GM23338 (cell line): ENCODE data around the gene TMEM169. TPM values are rescaled to one million over a fixed set of nuclear protein-coding genes. Genes with fewer than 3 reads are reported as not detected.

Experiments used
- ATAC-seq: fragments of 200-7000 bp; cut with Tn5 transposase; 3 replicates; pipeline ENCODE4 v1.9.1; 2020
- DNase-seq: peaks from one replicate; pipeline ENCODE4 v3.0.0-alpha.2; 2015; ENCODE audit warnings: low spot score
- H2AFZ ChIP-seq: fragments of 200-600 bp; sonication (generic); 2 replicates; pipeline ENCODE4 v1.8.0; 2016; ENCODE audit warnings: antibody characterized with exemption, mild to moderate bottlenecking, moderate library complexity
- H3F3A ChIP-seq: fragments of 200-600 bp; sonication (generic); replicated peaks from 2 replicates; pipeline ENCODE4 v1.8.0; 2017; ENCODE audit warnings: antibody characterized with exemption, mixed run types, low read depth
- H3K27ac ChIP-seq: fragments of 200-600 bp; sonication (generic); 2 replicates; pipeline ENCODE4 v1.6.1; 2016; ENCODE audit warnings: low read depth
- H3K27me3 ChIP-seq: fragments of 200-600 bp; sonication (generic); 2 replicates; pipeline ENCODE4 v1.8.0; 2016; ENCODE audit warnings: mild to moderate bottlenecking, mixed run types, moderate library complexity; ENCODE audit not compliant: insufficient read depth
- H3K36me3 ChIP-seq: fragments of 200-600 bp; sonication (generic); 2 replicates; pipeline ENCODE4 v1.8.0; 2016; ENCODE audit warnings: mild to moderate bottlenecking; ENCODE audit not compliant: insufficient read depth
- H3K4me1 ChIP-seq: fragments of 200-600 bp; sonication (generic); 2 replicates; pipeline ENCODE4 v1.8.0; 2016; ENCODE audit warnings: mild to moderate bottlenecking, moderate library complexity; ENCODE audit not compliant: insufficient read depth
- H3K4me2 ChIP-seq: fragments of 200-600 bp; sonication (generic); 2 replicates; pipeline ENCODE4 v1.7.1; 2017; ENCODE audit warnings: mixed run types
- H3K4me3 ChIP-seq: fragments of 200-600 bp; sonication (generic); 2 replicates; pipeline ENCODE4 v1.6.1; 2016; ENCODE audit warnings: mixed run types
- H3K79me2 ChIP-seq: fragments of 200-600 bp; sonication (generic); replicated peaks from 2 replicates; pipeline ENCODE4 v1.8.0; 2017; ENCODE audit warnings: mild to moderate bottlenecking; ENCODE audit not compliant: insufficient read depth
- H3K9me2 ChIP-seq: fragments of 200-600 bp; sonication (generic); 2 replicates; pipeline ENCODE4 v1.8.0; 2017; ENCODE audit not compliant: insufficient read depth
- H4K20me1 ChIP-seq: fragments of 200-600 bp; sonication (generic); replicated peaks from 2 replicates; pipeline ENCODE4 v1.8.0; 2017; ENCODE audit warnings: mild to moderate bottlenecking; ENCODE audit not compliant: insufficient read depth
- H3K27ac Mint-ChIP-seq: 2 replicates; pipeline ENCODE4 v1.8.0; 2020; ENCODE audit warnings: inconsistent platforms, mild to moderate bottlenecking, moderate library complexity, mixed read lengths
- H3K27me3 Mint-ChIP-seq: 3 replicates; pipeline ENCODE4 v1.8.0; 2022; ENCODE audit warnings: low read depth, mild to moderate bottlenecking, moderate library complexity, mixed read lengths, inconsistent platforms; ENCODE audit not compliant: insufficient read depth, poor library complexity
- H3K36me3 Mint-ChIP-seq: 3 replicates; pipeline ENCODE4 v1.8.0; 2021; ENCODE audit warnings: low read depth, mild to moderate bottlenecking, inconsistent platforms, moderate library complexity, mixed read lengths
- H3K4me1 Mint-ChIP-seq: 3 replicates; pipeline ENCODE4 v1.8.0; 2020; ENCODE audit warnings: mild to moderate bottlenecking, inconsistent platforms, mixed read lengths
- H3K4me3 Mint-ChIP-seq: 3 replicates; pipeline ENCODE4 v1.8.0; 2021; ENCODE audit warnings: moderate library complexity, mild to moderate bottlenecking, inconsistent platforms, mixed read lengths
- H3K9me3 Mint-ChIP-seq: 3 replicates; pipeline ENCODE4 v1.8.0; 2020; ENCODE audit warnings: moderate library complexity, mild to moderate bottlenecking, inconsistent platforms, mixed read lengths
- CREB1 ChIP-seq: fragments of 250-450 bp; sonication (Bioruptor Pico); IDR thresholded peaks from 2 replicates; pipeline ENCODE4 v1.5.0; 2020; ENCODE audit warnings: low read depth, mild to moderate bottlenecking, moderate library complexity
- EZH2 ChIP-seq: fragments of 200-600 bp; sonication (generic); IDR thresholded peaks from one replicate; pipeline ENCODE4 v1.8.0; 2017; ENCODE audit warnings: antibody characterized with exemption, mild to moderate bottlenecking, low read depth; ENCODE audit not compliant: unreplicated experiment
- EZH2phosphoT487 ChIP-seq: fragments of 200-600 bp; sonication (generic); IDR thresholded peaks from one replicate; pipeline ENCODE4 v1.8.1; 2018; ENCODE audit warnings: antibody characterized with exemption; ENCODE audit not compliant: unreplicated experiment
- JUNB ChIP-seq: IDR thresholded peaks from one replicate; pipeline ENCODE4 v1.6.1; 2016; ENCODE audit warnings: antibody characterized with exemption; ENCODE audit not compliant: unreplicated experiment
- NANOG ChIP-seq: IDR thresholded peaks from 2 replicates; pipeline ENCODE4 v1.6.1; 2016; ENCODE audit warnings: antibody characterized with exemption, borderline replicate concordance
- POLR2AphosphoS5 ChIP-seq: IDR thresholded peaks from 2 replicates; pipeline ENCODE4 v1.6.1; 2016; ENCODE audit warnings: antibody characterized with exemption, low read depth
- STAT1 ChIP-seq: IDR thresholded peaks from one replicate; pipeline ENCODE4 v1.6.1; 2016; ENCODE audit warnings: antibody characterized with exemption; ENCODE audit not compliant: unreplicated experiment
- ZNF114 ChIP-seq: fragments of 250-450 bp; sonication (Bioruptor Pico); IDR thresholded peaks from 2 replicates; pipeline ENCODE4 v1.5.0; 2020; ENCODE audit warnings: mild to moderate bottlenecking, moderate library complexity
- ZNF331 ChIP-seq: fragments of 250-450 bp; sonication (Bioruptor Pico); IDR thresholded peaks from 2 replicates; pipeline ENCODE4 v1.5.0; 2020; ENCODE audit warnings: low read depth, mild to moderate bottlenecking, moderate library complexity
- polyA plus RNA-seq: library from polyadenylated mRNA; unstranded; fragments of >200 nt; fragmentation: Nextera tagmentation; extraction: Ambion mirVana; gene quantifications from 2 replicates; pipeline ENCODE4 v1.2.1, GENCODE V29; 2016
- total RNA-seq: library from RNA; depleted of rRNA; stranded (reverse); fragments of >200 nt; shearing (Covaris generic); gene quantifications from 2 replicates; pipeline ENCODE4 v1.2.3, GENCODE V29; 2014
- TF ChIP-seq, protein P1 (sequence below): fragments of 250-450 bp; sonication (Bioruptor Pico); IDR thresholded peaks from 2 replicates; pipeline ENCODE4 v1.5.0; 2020; ENCODE audit warnings: mild to moderate bottlenecking, moderate library complexity
- TF ChIP-seq, protein P2 (sequence below): IDR thresholded peaks from one replicate; pipeline ENCODE4 v1.6.1; 2018; ENCODE audit warnings: antibody characterized with exemption; ENCODE audit not compliant: unreplicated experiment
- TF ChIP-seq, protein P3 (sequence below), 2 experiments: fragments of 200-600 bp in 1 of 2; sonication (generic) in 1 of 2; conservative IDR thresholded peaks; 2 replicates each; pipeline versions ENCODE4 v1.5.1 to v1.6.1; 2016 to 2017; ENCODE audit warnings: antibody characterized with exemption in 2 of 2, low read depth in 2 of 2, mild to moderate bottlenecking in 2 of 2, moderate library complexity in 1 of 2
- TF ChIP-seq, protein P4 (sequence below): IDR thresholded peaks from 2 replicates; pipeline ENCODE4 v1.6.1; 2016; ENCODE audit warnings: antibody characterized with exemption

The TMEM169 gene
- total and polyA plus RNA-seq, 2 experiments from 2014 or later: 1.4 to 3.9 TPM

DNA sequence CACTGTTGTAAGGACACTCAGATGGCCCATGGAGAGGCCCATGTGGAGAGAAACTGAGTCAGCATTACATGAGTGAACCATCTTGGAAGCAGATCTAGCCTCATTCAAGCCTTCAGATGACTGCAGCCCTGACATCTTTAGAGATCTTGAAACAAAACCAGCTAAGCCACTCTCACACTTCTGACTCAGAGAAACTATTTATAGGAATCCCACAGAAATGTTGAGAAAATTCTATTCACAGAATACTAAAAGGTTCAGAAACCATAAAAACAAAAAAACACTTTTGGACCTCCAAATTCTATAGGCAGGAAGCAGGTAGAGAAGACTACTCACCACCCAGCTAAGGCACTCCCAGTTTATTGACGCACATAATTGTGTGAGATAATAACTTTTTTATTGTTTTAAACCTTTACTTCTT lies 8.7 kb downstream of the TMEM169 start:
- H3K4me2 ChIP-seq: no peak overlapping the region

More for the DNA sequence above, 8.7 kb downstream of the TMEM169 start:
- no peaks in the 10 kb centered on the region for H4K20me1 ChIP-seq
- H3K36me3 ChIP-seq: no peaks in the 10 kb centered on the region
- Mint-ChIP-seq H3K36me3 (no peaks in the 10 kb centered on the region), H3K4me3 (no peak overlapping the region), H3K4me1 (no peaks in the 10 kb centered on the region), H3K27ac (no peak overlapping the region), H3K27me3 (no peaks in the 10 kb centered on the region), H3K9me3 (no peaks in the 10 kb centered on the region)
- H3K4me3 ChIP-seq: no peak overlapping the region
- H3K79me2 ChIP-seq: 0 out of 2 replicates have a peak, but pooled peaks cover 2% of the 10 kb centered on the region
- no peaks in the 10 kb centered on the region for H3K4me1 ChIP-seq
- DNase-seq (no peak), ATAC-seq (no peak)
- no peak for TF ChIP-seq JUNB
- TF ChIP-seq EZH2phosphoT487: no peak
- TF ChIP-seq, protein P1, sequence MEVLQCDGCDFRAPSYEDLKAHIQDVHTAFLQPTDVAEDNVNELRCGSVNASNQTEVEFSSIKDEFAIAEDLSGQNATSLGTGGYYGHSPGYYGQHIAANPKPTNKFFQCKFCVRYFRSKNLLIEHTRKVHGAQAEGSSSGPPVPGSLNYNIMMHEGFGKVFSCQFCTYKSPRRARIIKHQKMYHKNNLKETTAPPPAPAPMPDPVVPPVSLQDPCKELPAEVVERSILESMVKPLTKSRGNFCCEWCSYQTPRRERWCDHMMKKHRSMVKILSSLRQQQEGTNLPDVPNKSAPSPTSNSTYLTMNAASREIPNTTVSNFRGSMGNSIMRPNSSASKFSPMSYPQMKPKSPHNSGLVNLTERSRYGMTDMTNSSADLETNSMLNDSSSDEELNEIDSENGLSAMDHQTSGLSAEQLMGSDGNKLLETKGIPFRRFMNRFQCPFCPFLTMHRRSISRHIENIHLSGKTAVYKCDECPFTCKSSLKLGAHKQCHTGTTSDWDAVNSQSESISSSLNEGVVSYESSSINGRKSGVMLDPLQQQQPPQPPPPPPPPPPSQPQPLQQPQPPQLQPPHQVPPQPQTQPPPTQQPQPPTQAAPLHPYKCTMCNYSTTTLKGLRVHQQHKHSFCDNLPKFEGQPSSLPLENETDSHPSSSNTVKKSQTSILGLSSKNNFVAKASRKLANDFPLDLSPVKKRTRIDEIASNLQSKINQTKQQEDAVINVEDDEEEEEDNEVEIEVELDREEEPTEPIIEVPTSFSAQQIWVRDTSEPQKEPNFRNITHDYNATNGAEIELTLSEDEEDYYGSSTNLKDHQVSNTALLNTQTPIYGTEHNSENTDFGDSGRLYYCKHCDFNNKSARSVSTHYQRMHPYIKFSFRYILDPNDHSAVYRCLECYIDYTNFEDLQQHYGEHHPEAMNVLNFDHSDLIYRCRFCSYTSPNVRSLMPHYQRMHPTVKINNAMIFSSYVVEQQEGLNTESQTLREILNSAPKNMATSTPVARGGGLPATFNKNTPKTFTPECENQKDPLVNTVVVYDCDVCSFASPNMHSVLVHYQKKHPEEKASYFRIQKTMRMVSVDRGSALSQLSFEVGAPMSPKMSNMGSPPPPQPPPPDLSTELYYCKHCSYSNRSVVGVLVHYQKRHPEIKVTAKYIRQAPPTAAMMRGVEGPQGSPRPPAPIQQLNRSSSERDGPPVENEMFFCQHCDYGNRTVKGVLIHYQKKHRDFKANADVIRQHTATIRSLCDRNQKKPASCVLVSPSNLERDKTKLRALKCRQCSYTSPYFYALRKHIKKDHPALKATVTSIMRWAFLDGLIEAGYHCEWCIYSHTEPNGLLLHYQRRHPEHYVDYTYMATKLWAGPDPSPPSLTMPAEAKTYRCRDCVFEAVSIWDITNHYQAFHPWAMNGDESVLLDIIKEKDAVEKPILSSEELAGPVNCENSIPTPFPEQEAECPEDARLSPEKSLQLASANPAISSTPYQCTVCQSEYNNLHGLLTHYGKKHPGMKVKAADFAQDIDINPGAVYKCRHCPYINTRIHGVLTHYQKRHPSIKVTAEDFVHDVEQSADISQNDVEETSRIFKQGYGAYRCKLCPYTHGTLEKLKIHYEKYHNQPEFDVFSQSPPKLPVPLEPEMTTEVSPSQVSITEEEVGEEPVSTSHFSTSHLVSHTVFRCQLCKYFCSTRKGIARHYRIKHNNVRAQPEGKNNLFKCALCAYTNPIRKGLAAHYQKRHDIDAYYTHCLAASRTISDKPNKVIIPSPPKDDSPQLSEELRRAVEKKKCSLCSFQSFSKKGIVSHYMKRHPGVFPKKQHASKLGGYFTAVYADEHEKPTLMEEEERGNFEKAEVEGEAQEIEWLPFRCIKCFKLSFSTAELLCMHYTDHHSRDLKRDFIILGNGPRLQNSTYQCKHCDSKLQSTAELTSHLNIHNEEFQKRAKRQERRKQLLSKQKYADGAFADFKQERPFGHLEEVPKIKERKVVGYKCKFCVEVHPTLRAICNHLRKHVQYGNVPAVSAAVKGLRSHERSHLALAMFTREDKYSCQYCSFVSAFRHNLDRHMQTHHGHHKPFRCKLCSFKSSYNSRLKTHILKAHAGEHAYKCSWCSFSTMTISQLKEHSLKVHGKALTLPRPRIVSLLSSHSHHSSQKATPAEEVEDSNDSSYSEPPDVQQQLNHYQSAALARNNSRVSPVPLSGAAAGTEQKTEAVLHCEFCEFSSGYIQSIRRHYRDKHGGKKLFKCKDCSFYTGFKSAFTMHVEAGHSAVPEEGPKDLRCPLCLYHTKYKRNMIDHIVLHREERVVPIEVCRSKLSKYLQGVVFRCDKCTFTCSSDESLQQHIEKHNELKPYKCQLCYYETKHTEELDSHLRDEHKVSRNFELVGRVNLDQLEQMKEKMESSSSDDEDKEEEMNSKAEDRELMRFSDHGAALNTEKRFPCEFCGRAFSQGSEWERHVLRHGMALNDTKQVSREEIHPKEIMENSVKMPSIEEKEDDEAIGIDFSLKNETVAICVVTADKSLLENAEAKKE (CRISPR knock-in tag): no peak
- TF ChIP-seq NANOG: no peak
- TF ChIP-seq STAT1: no peak
- no peak for TF ChIP-seq EZH2
- TF ChIP-seq, protein P2, sequence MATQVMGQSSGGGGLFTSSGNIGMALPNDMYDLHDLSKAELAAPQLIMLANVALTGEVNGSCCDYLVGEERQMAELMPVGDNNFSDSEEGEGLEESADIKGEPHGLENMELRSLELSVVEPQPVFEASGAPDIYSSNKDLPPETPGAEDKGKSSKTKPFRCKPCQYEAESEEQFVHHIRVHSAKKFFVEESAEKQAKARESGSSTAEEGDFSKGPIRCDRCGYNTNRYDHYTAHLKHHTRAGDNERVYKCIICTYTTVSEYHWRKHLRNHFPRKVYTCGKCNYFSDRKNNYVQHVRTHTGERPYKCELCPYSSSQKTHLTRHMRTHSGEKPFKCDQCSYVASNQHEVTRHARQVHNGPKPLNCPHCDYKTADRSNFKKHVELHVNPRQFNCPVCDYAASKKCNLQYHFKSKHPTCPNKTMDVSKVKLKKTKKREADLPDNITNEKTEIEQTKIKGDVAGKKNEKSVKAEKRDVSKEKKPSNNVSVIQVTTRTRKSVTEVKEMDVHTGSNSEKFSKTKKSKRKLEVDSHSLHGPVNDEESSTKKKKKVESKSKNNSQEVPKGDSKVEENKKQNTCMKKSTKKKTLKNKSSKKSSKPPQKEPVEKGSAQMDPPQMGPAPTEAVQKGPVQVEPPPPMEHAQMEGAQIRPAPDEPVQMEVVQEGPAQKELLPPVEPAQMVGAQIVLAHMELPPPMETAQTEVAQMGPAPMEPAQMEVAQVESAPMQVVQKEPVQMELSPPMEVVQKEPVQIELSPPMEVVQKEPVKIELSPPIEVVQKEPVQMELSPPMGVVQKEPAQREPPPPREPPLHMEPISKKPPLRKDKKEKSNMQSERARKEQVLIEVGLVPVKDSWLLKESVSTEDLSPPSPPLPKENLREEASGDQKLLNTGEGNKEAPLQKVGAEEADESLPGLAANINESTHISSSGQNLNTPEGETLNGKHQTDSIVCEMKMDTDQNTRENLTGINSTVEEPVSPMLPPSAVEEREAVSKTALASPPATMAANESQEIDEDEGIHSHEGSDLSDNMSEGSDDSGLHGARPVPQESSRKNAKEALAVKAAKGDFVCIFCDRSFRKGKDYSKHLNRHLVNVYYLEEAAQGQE: no peak
- TF ChIP-seq CREB1 (CRISPR knock-in tag): no peak
- no peak for TF ChIP-seq ZNF114
- no peak for TF ChIP-seq POLR2AphosphoS5
- no peak for TF ChIP-seq ZNF331 (CRISPR knock-in tag)
- TF ChIP-seq, protein P3, sequence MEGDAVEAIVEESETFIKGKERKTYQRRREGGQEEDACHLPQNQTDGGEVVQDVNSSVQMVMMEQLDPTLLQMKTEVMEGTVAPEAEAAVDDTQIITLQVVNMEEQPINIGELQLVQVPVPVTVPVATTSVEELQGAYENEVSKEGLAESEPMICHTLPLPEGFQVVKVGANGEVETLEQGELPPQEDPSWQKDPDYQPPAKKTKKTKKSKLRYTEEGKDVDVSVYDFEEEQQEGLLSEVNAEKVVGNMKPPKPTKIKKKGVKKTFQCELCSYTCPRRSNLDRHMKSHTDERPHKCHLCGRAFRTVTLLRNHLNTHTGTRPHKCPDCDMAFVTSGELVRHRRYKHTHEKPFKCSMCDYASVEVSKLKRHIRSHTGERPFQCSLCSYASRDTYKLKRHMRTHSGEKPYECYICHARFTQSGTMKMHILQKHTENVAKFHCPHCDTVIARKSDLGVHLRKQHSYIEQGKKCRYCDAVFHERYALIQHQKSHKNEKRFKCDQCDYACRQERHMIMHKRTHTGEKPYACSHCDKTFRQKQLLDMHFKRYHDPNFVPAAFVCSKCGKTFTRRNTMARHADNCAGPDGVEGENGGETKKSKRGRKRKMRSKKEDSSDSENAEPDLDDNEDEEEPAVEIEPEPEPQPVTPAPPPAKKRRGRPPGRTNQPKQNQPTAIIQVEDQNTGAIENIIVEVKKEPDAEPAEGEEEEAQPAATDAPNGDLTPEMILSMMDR (conservative IDR thresholded peaks at IDR 0.05; ENCODE audit: low read depth in 2 of 2): no peak
- TF ChIP-seq, protein P4, sequence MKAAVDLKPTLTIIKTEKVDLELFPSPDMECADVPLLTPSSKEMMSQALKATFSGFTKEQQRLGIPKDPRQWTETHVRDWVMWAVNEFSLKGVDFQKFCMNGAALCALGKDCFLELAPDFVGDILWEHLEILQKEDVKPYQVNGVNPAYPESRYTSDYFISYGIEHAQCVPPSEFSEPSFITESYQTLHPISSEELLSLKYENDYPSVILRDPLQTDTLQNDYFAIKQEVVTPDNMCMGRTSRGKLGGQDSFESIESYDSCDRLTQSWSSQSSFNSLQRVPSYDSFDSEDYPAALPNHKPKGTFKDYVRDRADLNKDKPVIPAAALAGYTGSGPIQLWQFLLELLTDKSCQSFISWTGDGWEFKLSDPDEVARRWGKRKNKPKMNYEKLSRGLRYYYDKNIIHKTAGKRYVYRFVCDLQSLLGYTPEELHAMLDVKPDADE: no peak
- no peaks in the 10 kb centered on the region; the same call in 1 of the 2 replicates for H3F3A ChIP-seq
- H3K27ac ChIP-seq: no peak overlapping the region
- no peak overlapping the region for H2AFZ ChIP-seq
- no peaks in the 10 kb centered on the region for H3K27me3 ChIP-seq
- H3K9me2 ChIP-seq: 0 out of 2 replicates have a peak, but pooled peaks cover 6% of the 10 kb centered on the region
